Hematopoietic multipotent progenitor cell (in vitro differentiated cells): Measurements from ENCODE around the gene PAX9. TPM values are rescaled to one million over a fixed set of nuclear protein-coding genes. Genes with fewer than 3 reads are reported as not detected.

ENCODE experiments used
- DNase-seq, 3 donors: peaks; one replicate each; pipeline ENCODE4 v3.0.0-alpha.2; 2011 to 2015; ENCODE audit warnings: low read depth in 2 of 3, low spot score in 2 of 3
- total RNA-seq: library from RNA; depleted of rRNA; stranded (reverse); fragments of >200 nt; gene quantifications from one replicate; pipeline ENCODE4 v1.2.3, GENCODE V29; 2012

PAX9 gene
- total RNA-seq, 1 donor, result under 0.01 TPM

DNA sequence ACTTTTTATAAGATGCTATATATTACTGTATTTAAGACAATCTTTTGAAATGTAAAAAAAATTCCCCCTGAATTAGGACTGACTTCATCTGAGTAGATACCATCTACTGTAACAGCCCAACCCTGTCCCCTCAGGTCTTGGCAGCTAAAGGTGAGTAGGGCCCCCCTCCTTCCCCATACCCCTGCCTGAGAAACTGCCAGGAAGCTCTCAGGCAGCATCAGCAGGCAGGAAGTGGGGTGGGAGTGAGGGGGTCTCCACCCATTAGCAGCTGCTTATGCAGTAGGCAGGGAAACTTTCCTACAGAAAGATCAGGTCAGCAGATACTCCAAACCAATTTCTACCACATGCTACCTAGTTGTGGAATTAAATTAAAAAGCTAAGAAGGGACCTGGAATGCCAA lies 62.5 kb downstream of the PAX9 start:
- DNase-seq, result no peak

DNA sequence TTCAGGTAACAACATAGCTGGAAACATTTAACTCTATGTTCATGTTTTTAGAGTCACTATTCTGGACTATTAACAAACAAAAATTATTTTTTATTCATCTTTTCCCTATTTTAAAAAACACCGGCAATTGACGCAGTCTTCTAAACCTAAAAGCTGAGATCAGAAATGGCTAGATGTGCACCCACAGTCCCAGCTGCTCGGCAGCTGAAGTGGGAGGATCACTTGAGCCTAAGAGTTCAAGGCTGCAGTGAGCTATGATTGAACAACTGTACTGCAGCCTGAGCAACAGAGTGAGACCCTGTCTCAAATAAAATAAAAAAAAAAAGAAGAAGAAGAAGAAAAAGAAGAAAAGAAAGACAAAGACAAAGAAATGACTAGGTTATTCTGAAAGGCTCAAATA lies 64.5 kb downstream of the PAX9 start:
- no peak for DNase-seq

Other genes with a start within 250 kb of the PAX9 start
- not detected for gene NKX2-1, start 141.6 kb upstream of the PAX9 start, total RNA-seq
- gene NKX2-8, start 79.2 kb upstream of the PAX9 start, total RNA-seq, result under 0.01 TPM